Smooth muscle cell (in vitro differentiated cells): Measurements from ENCODE around the gene TLCD1. TPM values are rescaled to one million over a fixed set of nuclear protein-coding genes. Genes with fewer than 3 reads are reported as not detected.
A peak's percentile ranks its signal among the peaks of the same experiment; 100 is the strongest.

Experiments used
- DNase-seq: peaks from one replicate; lab custom pipeline; 2025; ENCODE audit not compliant: unreplicated experiment; lab: John Stamatoyannopoulos, UW
- H2AFZ ChIP-seq: fragments of 200-600 bp; sonication (generic); 2 replicates; pipeline ENCODE4 v1.6.0; 2016; ENCODE audit warnings: antibody characterized with exemption, low read depth, mild to moderate bottlenecking
- H3F3A ChIP-seq: fragments of 200-600 bp; sonication (generic); 2 replicates; pipeline ENCODE4 v1.6.0; 2017; ENCODE audit warnings: antibody characterized with exemption, low read depth
- H3K27ac ChIP-seq: fragments of 200-600 bp; sonication (generic); 2 replicates; pipeline ENCODE4 v1.5.1; 2016; ENCODE audit warnings: low read depth, mild to moderate bottlenecking
- H3K27me3 ChIP-seq: fragments of 200-600 bp; sonication (generic); 2 replicates; pipeline ENCODE4 v1.6.1; 2016; ENCODE audit warnings: low read depth, mild to moderate bottlenecking
- H3K36me3 ChIP-seq: fragments of 200-600 bp; sonication (generic); 2 replicates; pipeline ENCODE4 v1.5.1; 2016; ENCODE audit warnings: low read depth
- H3K4me1 ChIP-seq: fragments of 200-600 bp; sonication (generic); 2 replicates; pipeline ENCODE4 v1.5.1; 2016; ENCODE audit warnings: low read depth
- H3K4me2 ChIP-seq: fragments of 200-600 bp; sonication (generic); 2 replicates; pipeline ENCODE4 v1.6.0; 2016; ENCODE audit warnings: mild to moderate bottlenecking
- H3K4me3 ChIP-seq: fragments of 200-600 bp; sonication (generic); 2 replicates; pipeline ENCODE4 v1.5.1; 2016; ENCODE audit warnings: mild to moderate bottlenecking
- H3K79me2 ChIP-seq: fragments of 200-600 bp; sonication (generic); 2 replicates; pipeline ENCODE4 v1.6.0; 2016; ENCODE audit warnings: low read depth, mild to moderate bottlenecking
- H3K9ac ChIP-seq: fragments of 200-600 bp; sonication (generic); 2 replicates; pipeline ENCODE4 v1.6.0; 2016; ENCODE audit warnings: low read depth
- H3K9me3 ChIP-seq: fragments of 200-600 bp; sonication (generic); replicated peaks from 2 replicates; pipeline ENCODE4 v1.5.1; 2016; ENCODE audit warnings: low read depth
- H4K20me1 ChIP-seq: fragments of 200-600 bp; sonication (generic); 2 replicates; pipeline ENCODE4 v1.6.0; 2016; ENCODE audit warnings: low read depth
- CTCF ChIP-seq: fragments of 200-600 bp; sonication (generic); IDR thresholded peaks from 2 replicates; pipeline ENCODE4 v1.5.1; 2017; ENCODE audit warnings: borderline replicate concordance, mild to moderate bottlenecking, antibody characterized with exemption; ENCODE audit not compliant: insufficient read depth, poor library complexity, severe bottlenecking
- WGBS: methylation state at CpG from one replicate; pipeline ENCODE4 v1.1.7; 2016; ENCODE audit warnings: low lambda C conversion rate; 5-methylcytosine and 5-hydroxymethylcytosine counted together
- polyA plus RNA-seq: library from polyadenylated mRNA; unstranded; fragments of >200 nt; fragmentation: Nextera tagmentation; extraction: Ambion mirVana; gene quantifications from 2 replicates; pipeline ENCODE4 v1.2.1, GENCODE V29; 2016
- total RNA-seq: library from RNA; depleted of rRNA; stranded (reverse); fragments of >200 nt; gene quantifications from 2 replicates; pipeline ENCODE4 v1.2.3, GENCODE V29; 2014

The TLCD1 gene
- total and polyA plus RNA-seq, 2 experiments from 2014 or later, result 11.2 to 14.7 TPM

GRCh38 chr17:28734712-28735241 lies 8.7 kb upstream of the TLCD1 start:
- WGBS, result 98% methylated on average over 10 of the region's 10 CpGs
- no peak for DNase-seq
- no peaks in the 10 kb centered on the region for H3F3A ChIP-seq

GRCh38 chr17:28733346-28733745 lies 7.3 kb upstream of the TLCD1 start:
- Histone ChIP-seq H3K4me1 (no peaks in the 10 kb centered on the region), H3K4me2 (no peak overlapping the region), H3K79me2 (no peaks in the 10 kb centered on the region), H3K36me3 (no peaks in the 10 kb centered on the region), H3F3A (no peaks in the 10 kb centered on the region), H4K20me1 (no peaks in the 10 kb centered on the region), H2AFZ (no peak overlapping the region), H3K9me3 (no peaks in the 10 kb centered on the region), H3K9ac (no peak overlapping the region), H3K27ac (no peak overlapping the region), H3K27me3 (no peaks in the 10 kb centered on the region), H3K4me3 (no peak overlapping the region)
- TF ChIP-seq CTCF, result no peak
- WGBS, result 91% methylated on average over 1 of the region's 1 CpG
- no peak for DNase-seq

More at GRCh38 chr17:28734712-28735241, 8.7 kb upstream of the TLCD1 start:
- Histone ChIP-seq H3K4me1 (no peaks in the 10 kb centered on the region), H3K9ac (no peak overlapping the region), H3K79me2 (no peaks in the 10 kb centered on the region), H3K36me3 (no peaks in the 10 kb centered on the region), H3K4me2 (no peak overlapping the region), H4K20me1 (no peaks in the 10 kb centered on the region), H3K27ac (no peak overlapping the region), H3K4me3 (no peak overlapping the region), H2AFZ (no peak overlapping the region), H3K27me3 (no peaks in the 10 kb centered on the region), H3K9me3 (no peaks in the 10 kb centered on the region)
- no peak for TF ChIP-seq CTCF

- Histone ChIP-seq H3K79me2 (no peaks in the 10 kb centered on the region), H3K36me3 (no peaks in the 10 kb centered on the region), H3K27me3 (no peaks in the 10 kb centered on the region), H3K27ac (no peak overlapping the region), H3K9me3 (no peaks in the 10 kb centered on the region), H3K4me1 (peaks cover 5% of the 10 kb centered on the region), H3F3A (peaks cover 4% of the 10 kb centered on the region), H2AFZ (no peak overlapping the region), H3K9ac (no peak overlapping the region), H3K4me3 (no peak overlapping the region), H3K4me2 (no peak overlapping the region), H4K20me1 (peaks cover 2% of the 10 kb centered on the region)
- WGBS, result 88% methylated on average over 11 of the region's 11 CpGs
- no peak for DNase-seq
- no peak for TF ChIP-seq CTCF
These were observed 3.9 kb upstream of the TLCD1 start for GRCh38 chr17:28729950-28730330.

GRCh38 chr17:28728364-28729200 lies 2.5 kb upstream of the TLCD1 start, which contains the start of gene NEK8:
NEK8 (plus strand) TSS chr17:28728788; CDS start chr17:28728814, 26 bp downstream.
- 1% methylated on average over 60 of the region's 64 CpGs for WGBS
- Histone ChIP-seq H3K27me3 (no peaks in the 10 kb centered on the region), H3K27ac (peak within 1 kb of the TSS; percentile 98), H3K4me2 (peak within 1 kb of the TSS; percentile 98), H3K9me3 (no peaks in the 10 kb centered on the region), H3K79me2 (no peaks in the 10 kb centered on the region), H3K4me1 (peaks cover 9% of the 10 kb centered on the region), H3F3A (peaks cover 4% of the 10 kb centered on the region), H2AFZ (peak within 1 kb of the TSS; percentile 83), H3K9ac (peak within 1 kb of the TSS; percentile 90), H4K20me1 (peaks cover 11% of the 10 kb centered on the region), H3K36me3 (no peaks in the 10 kb centered on the region), H3K4me3 (peak within 1 kb of the TSS; percentile 86)
- peak; percentile 96 for DNase-seq
- no peak for TF ChIP-seq CTCF
